ENCODE results near the gene LRRC14B.
"Not testable (repeated sequence)": the region's sequence is repeated elsewhere in the genome, so short reads cannot be mapped to it uniquely, and the experiment has no call there.

GRCh38 chr5:235527-235926 is 44.2 kb downstream of the LRRC14B start:
- not testable (repeated sequence) for TF ChIP-seq ZNF274 (IDR thresholded peaks at IDR 0.05; ENCODE audit: low read depth, low read length); YY1 (IDR thresholded peaks at IDR 0.05; ENCODE audit: insufficient read depth, insufficient read length)

All from NT2/D1 (cell line).